GM18526 (cell line): ENCODE measurements around the gene STRADB.

Experiments
- POLR2A ChIP-seq: IDR thresholded peaks from 3 replicates; pipeline ENCODE4 v1.6.1; 2011; ENCODE audit not compliant: insufficient read length; ENCODE audit errors: extremely low read depth

The STRADB gene

GRCh38 chr2:201507725-201508124 is 56.2 kb downstream of the STRADB start:
- TF ChIP-seq POLR2A: no peak

- TF ChIP-seq POLR2A: no peak
These were observed 61.7 kb downstream of the STRADB start for GRCh38 chr2:201513271-201513670.

DNA sequence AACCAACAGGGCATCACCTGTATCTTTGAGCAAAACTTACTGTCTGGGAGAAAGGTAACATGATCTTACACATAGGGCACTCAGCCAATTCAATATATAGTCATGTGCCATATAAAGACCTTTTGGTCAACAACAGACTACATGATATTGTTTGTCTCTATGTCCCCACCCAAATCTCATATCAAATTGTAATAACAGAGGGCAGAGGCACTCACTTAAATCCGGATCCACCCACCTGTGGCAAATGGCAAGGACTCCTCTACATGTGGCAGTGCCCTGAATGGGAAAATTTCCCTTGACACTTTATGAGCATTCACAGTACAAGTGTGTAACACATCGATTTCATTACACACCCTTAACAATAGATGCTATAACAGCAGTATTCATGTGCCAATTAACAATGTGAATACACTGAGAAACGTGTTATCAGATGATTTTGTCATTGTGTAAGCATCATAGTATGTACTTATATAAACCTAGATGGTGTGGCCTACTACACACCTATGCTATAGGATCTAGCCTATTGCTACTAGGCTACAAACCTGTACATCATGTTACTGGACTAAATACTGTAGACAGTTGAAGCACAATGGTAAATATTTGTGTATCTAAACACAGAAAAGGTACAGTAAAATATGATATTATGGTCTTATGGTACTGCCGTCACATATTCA is 64.2 kb downstream of the STRADB start:
- no peak for TF ChIP-seq POLR2A

DNA sequence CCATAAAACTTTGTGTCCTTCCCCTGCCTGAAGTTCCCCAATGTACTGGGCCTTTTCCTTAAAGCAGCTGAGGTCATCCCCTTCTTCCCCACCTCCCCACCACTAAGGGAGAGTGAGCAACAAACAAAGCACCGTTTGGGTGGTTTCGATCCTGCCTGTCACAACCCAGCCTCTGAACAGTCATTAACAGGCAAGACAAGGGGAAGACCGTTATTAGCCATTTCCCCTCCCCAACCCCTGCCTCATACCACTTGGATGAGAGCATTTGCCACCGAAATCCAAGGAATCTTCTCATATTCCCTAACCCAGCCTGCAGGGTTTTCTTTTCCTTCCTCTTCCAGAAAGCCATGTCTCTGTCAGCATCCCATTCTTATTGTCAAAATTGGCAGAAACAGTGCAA is 65.6 kb downstream of the STRADB start:
- no peak for TF ChIP-seq POLR2A

GRCh38 chr2:201520201-201520600 is 68.7 kb downstream of the STRADB start:
- TF ChIP-seq POLR2A: no peak

DNA sequence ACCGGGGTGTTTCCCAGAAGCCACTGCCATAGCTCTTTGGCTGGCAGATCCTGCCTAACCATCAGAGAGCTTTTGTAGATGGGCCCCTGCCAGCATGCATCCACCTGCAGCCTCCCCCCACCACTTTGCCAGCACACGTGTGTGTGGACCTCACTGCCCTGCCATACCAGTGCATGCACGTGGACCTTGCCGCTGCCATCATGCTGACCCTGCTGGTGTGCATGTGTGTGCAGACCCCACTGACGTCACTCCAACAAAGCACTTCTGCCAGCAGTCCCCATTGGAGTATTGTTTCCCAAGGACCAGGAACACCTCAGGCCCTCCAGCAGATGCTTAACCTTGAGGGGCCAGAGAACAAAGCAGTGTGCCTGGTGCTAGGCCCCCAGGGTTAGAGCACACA is 71.4 kb downstream of the STRADB start:
- TF ChIP-seq POLR2A: no peak

DNA sequence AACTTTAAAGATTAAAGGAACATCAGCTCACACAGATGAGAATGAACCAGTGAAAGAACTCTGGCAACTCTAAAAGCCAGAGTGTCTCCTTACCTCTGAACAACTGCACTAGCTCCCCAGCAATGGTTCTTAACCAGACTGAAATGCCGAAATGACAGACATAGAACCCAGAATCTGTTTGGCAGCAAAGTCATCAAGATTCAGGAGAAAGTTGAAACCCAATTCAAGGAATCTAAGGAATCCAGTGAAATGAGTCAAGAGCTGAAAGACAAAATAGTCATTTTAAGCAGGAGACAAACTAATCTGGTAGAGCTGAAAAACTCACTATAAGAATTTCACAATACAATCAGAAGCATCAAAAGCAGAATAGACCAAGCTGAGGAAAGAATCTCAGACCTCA is 72.0 kb downstream of the STRADB start:
- no peak for TF ChIP-seq POLR2A
